Liver (tissue), 3 donors: ENCODE measurements around the gene CWH43.

Experiments
- ATF3 ChIP-seq: IDR thresholded peaks from 2 replicates; pipeline ENCODE4 v1.6.1; 2016; ENCODE audit warnings: antibody characterized with exemption
- CTCF ChIP-seq: fragments of 150-350 bp; IDR thresholded peaks from 2 replicates; pipeline ENCODE4 v1.5.1; 2017; ENCODE audit warnings: improper control_type of control experiment, low read depth, low read length; ENCODE audit not compliant: missing input control
- EGR1 ChIP-seq, 2 donors: IDR thresholded peaks; 2 replicates each; pipeline ENCODE4 v1.6.1; 2016 to 2018; ENCODE audit warnings: antibody characterized with exemption in 2 of 2, low read depth in 2 of 2
- GABPA ChIP-seq, 2 donors: IDR thresholded peaks in 1 of 2; conservative IDR thresholded peaks in 1 of 2; 2 replicates each; pipeline ENCODE4 v1.6.1; 2016; ENCODE audit warnings: antibody characterized with exemption in 2 of 2, mild to moderate bottlenecking in 1 of 2, moderate library complexity in 1 of 2
- JUND ChIP-seq, 2 donors: IDR thresholded peaks; 2 replicates each; pipeline ENCODE4 v1.6.1; 2016; ENCODE audit warnings: antibody characterized with exemption in 2 of 2
- MAX ChIP-seq: IDR thresholded peaks from 2 replicates; pipeline ENCODE4 v1.6.1; 2016; ENCODE audit warnings: antibody characterized with exemption
- RAD21 ChIP-seq, 2 donors: IDR thresholded peaks; 2 replicates each; pipeline ENCODE4 v1.6.1; 2016; ENCODE audit warnings: antibody characterized with exemption in 2 of 2, mild to moderate bottlenecking in 2 of 2
- REST ChIP-seq: IDR thresholded peaks from 2 replicates; pipeline ENCODE4 v1.6.1; 2016; ENCODE audit warnings: antibody characterized with exemption, mild to moderate bottlenecking
- RXRA ChIP-seq, 2 donors: IDR thresholded peaks; 2 replicates each; pipeline ENCODE4 v1.6.1; 2017 to 2018; ENCODE audit warnings: antibody characterized with exemption in 2 of 2, mild to moderate bottlenecking in 1 of 2
- TAF1 ChIP-seq: conservative IDR thresholded peaks from 2 replicates; pipeline ENCODE4 v1.6.1; 2016; ENCODE audit warnings: antibody characterized with exemption, mild to moderate bottlenecking
- YY1 ChIP-seq: IDR thresholded peaks from 2 replicates; pipeline ENCODE4 v1.6.1; 2016; ENCODE audit warnings: antibody characterized with exemption, mild to moderate bottlenecking
- donor health status: healthy.
- donor health status: healthy.

GRCh38 chr4:49063670-49064069, 77.6 kb downstream of the CWH43 start:
- TF ChIP-seq CTCF (no peak), RAD21 (IDR thresholded peaks at IDR 0.05) (no peak), GABPA (IDR thresholded peaks at IDR 0.05 in 1 of 2, conservative IDR thresholded peaks at IDR 0.05 in 1 of 2) (no peak), EGR1 (IDR thresholded peaks at IDR 0.05; ENCODE audit: low read depth in 2 of 2) (no peak), ATF3 (no peak), RXRA (IDR thresholded peaks at IDR 0.05) (no peak), MAX (no peak), JUND (IDR thresholded peaks at IDR 0.05) (no peak), REST (no peak), TAF1 (no peak), YY1 (no peak)
